ENCODE data around the gene KRTAP22-1.

GRCh38 chr21:30634906-30635305 lies 34.0 kb downstream of the KRTAP22-1 start, which contains the start of gene KRTAP20-2:
- TF ChIP-seq CTCF (conservative IDR thresholded peaks at IDR 0.05; ENCODE audit: low read depth, low read length) (no peak), BHLHE40 (IDR thresholded peaks at IDR 0.05; ENCODE audit: low read depth, low read length) (no peak), SMC3 (IDR thresholded peaks at IDR 0.05; ENCODE audit: low read depth, low read length) (no peak), NFE2L2 (IDR thresholded peaks at IDR 0.05; ENCODE audit: low read depth, low read length) (no peak), POLR2A (IDR thresholded peaks at IDR 0.05; ENCODE audit: low read depth, low read length) (no peak), FOS (IDR thresholded peaks at IDR 0.05; ENCODE audit: low read depth, low read length) (no peak)

All from IMR-90 (cell line).